Activated CD8-positive, alpha-beta memory T cell treated with anti-CD3 and anti-CD28 coated beads, Interleukin-2, amount 10 ng/mL, durations not matched to agents 7 days and 5 days (primary cell): ENCODE data around the gene SMIM10L1. TPM values are rescaled to one million over a fixed set of nuclear protein-coding genes. Genes with fewer than 3 reads are reported as not detected.

ENCODE experiments used
- total RNA-seq, 2 experiments: library from RNA; stranded (reverse); gene quantifications; one replicate each; pipeline ENCODE4 v1.2.3, GENCODE V29; 2021

The SMIM10L1 gene
- total RNA-seq, 2 experiments from 2014 or later, result 8.8 to 9.0 TPM

Other genes starting within 250 kb of the SMIM10L1 start
- under 1 TPM in 1 of 2 experiments, not detected in 1; 0.76 TPM for gene PRH2, start 242.0 kb upstream of the SMIM10L1 start, total RNA-seq
- gene TAS2R14, start 231.9 kb upstream of the SMIM10L1 start, total RNA-seq, result 1 to 10 TPM; 1.5 to 1.8 TPM
- gene TAS2R50, start 184.3 kb upstream of the SMIM10L1 start, total RNA-seq, result 1 to 10 TPM in 1 of 2 experiments, under 1 TPM in 1; 0.89 to 1.1 TPM
- gene TAS2R20, start 172.9 kb upstream of the SMIM10L1 start, total RNA-seq, result 1 to 10 TPM; 1.5 to 2.0 TPM
- gene TAS2R19, start 148.6 kb upstream of the SMIM10L1 start, total RNA-seq, result 1 to 10 TPM; 1.8 to 2.0 TPM
- 1 to 10 TPM; 2.0 to 5.2 TPM for gene TAS2R31, start 139.8 kb upstream of the SMIM10L1 start, total RNA-seq
- gene TAS2R46, start 108.9 kb upstream of the SMIM10L1 start, total RNA-seq, result 1 to 10 TPM in 1 of 2 experiments, under 1 TPM in 1; 0.73 to 1.1 TPM
- gene TAS2R43, start 78.9 kb upstream of the SMIM10L1 start, total RNA-seq, result under 1 TPM; 0.28 to 0.53 TPM
- 1 to 10 TPM; 2.1 to 3.4 TPM for gene TAS2R30, start 36.5 kb upstream of the SMIM10L1 start, total RNA-seq
- gene TAS2R42, start 15.7 kb downstream of the SMIM10L1 start, total RNA-seq, result not detected
- gene PRB3, start 98.5 kb downstream of the SMIM10L1 start, total RNA-seq, result not detected
- gene PRB4, start 139.2 kb downstream of the SMIM10L1 start, total RNA-seq, result not detected
- not detected for gene PRB2, start 224.4 kb downstream of the SMIM10L1 start, total RNA-seq